GM15510 (cell line): Measurements from ENCODE around the gene TOMM22.

Source experiments
- POLR2A ChIP-seq: IDR thresholded peaks from 3 replicates; pipeline ENCODE4 v1.6.1; 2011; ENCODE audit warnings: borderline replicate concordance; ENCODE audit not compliant: insufficient read length; ENCODE audit errors: extremely low read depth

TOMM22 gene

GRCh38 chr22:38681582-38682335 is at the start of gene TOMM22:
Gene TOMM22 (plus strand): TSS chr22:38681957. CDS start chr22:38681979, 22 bp downstream.
- peak; percentile 89 for TF ChIP-seq POLR2A

- no peak for TF ChIP-seq POLR2A
Measured at GRCh38 chr22:38632528-38632927, 49.2 kb upstream of the TOMM22 start.

- no peak for TF ChIP-seq POLR2A
Measured at GRCh38 chr22:38638216-38638615, 43.5 kb upstream of the TOMM22 start.

GRCh38 chr22:38638728-38639127 is 43.0 kb upstream of the TOMM22 start:
- TF ChIP-seq POLR2A: no peak

- no peak for TF ChIP-seq POLR2A
Measured at GRCh38 chr22:38641476-38642040, 40.2 kb upstream of the TOMM22 start.

GRCh38 chr22:38645430-38645829 is 36.3 kb upstream of the TOMM22 start:
- no peak for TF ChIP-seq POLR2A

GRCh38 chr22:38649841-38650522 is 31.8 kb upstream of the TOMM22 start:
- TF ChIP-seq POLR2A: no peak

- no peak for TF ChIP-seq POLR2A
Measured at GRCh38 chr22:38652859-38653258, 28.9 kb upstream of the TOMM22 start.

GRCh38 chr22:38653741-38654140 is 28.0 kb upstream of the TOMM22 start:
- TF ChIP-seq POLR2A: no peak

GRCh38 chr22:38655519-38656255 is 26.1 kb upstream of the TOMM22 start:
- no peak for TF ChIP-seq POLR2A

- peak; percentile 57 for TF ChIP-seq POLR2A
Measured at GRCh38 chr22:38656256-38657044, 25.3 kb upstream of the TOMM22 start, which contains the start of the genes CBY1 and FAM227A. Gene CBY1 (plus strand): TSS chr22:38656638. CDS start chr22:38668055, 11,417 bp downstream. Gene FAM227A (minus strand): TSS chr22:38656392. CDS start chr22:38650168, 6,224 bp downstream.

GRCh38 chr22:38657045-38657909 is 24.5 kb upstream of the TOMM22 start:
- no peak for TF ChIP-seq POLR2A

GRCh38 chr22:38674888-38675287 is 6.9 kb upstream of the TOMM22 start:
- no peak for TF ChIP-seq POLR2A
